Measurements from ENCODE around the gene EXOSC7. TPM values are rescaled to one million over a fixed set of nuclear protein-coding genes. Genes with fewer than 3 reads are reported as not detected.

EXOSC7 gene
- total and polyA plus RNA-seq, 4 donors: 15.5 to 27.2 (median 21.7) TPM

- Histone ChIP-seq H3K36me3 (ENCODE audit: control insufficient read depth in 4 of 4, insufficient read depth in 3 of 4, low read depth in 1 of 4, low read length in 3 of 4) (no peaks in the 10 kb centered on the region), H3K27ac (ENCODE audit: low read depth in 1 of 2, low read length in 2 of 2) (no peak overlapping the region), H3K9ac (ENCODE audit: low read depth in 1 of 2, low read length in 2 of 2) (no peak overlapping the region), H3K4me1 (ENCODE audit: control insufficient read depth in 4 of 4, insufficient read depth in 4 of 4, low read length in 3 of 4) (peaks cover 0 to 3% (median 1%) of the 10 kb centered on the region in 4 donors), H3K27me3 (ENCODE audit: control insufficient read depth in 4 of 4, insufficient read depth in 4 of 4, low read length in 3 of 4) (no peaks in the 10 kb centered on the region), H3K9me3 (ENCODE audit: control insufficient read depth in 4 of 4, low read length in 3 of 4) (no peaks in the 10 kb centered on the region), H3K4me3 (ENCODE audit: low read depth in 1 of 3, low read length in 3 of 3) (no peak overlapping the region)
- DNase-seq (ENCODE audit: low spot score): no peak
- 55% methylated on average over 3 of the region's 3 CpGs for WGBS
- no peak for TF ChIP-seq TAF1 (conservative IDR thresholded peaks at IDR 0.05)
- no peak for TF ChIP-seq RAD21 (IDR thresholded peaks at IDR 0.05)
These were observed 47.6 kb downstream of the EXOSC7 start for GRCh38 chr3:45023675-45024074.

- TF ChIP-seq HNF4G (IDR thresholded peaks at IDR 0.05) (no peak), MAX (IDR thresholded peaks at IDR 0.05) (no peak), RAD21 (IDR thresholded peaks at IDR 0.05) (no peak)
- no peaks in the 10 kb centered on the region for H3K9me3 ChIP-seq (ENCODE audit: control insufficient read depth in 4 of 4, low read length in 3 of 4)
- H3K9ac ChIP-seq (ENCODE audit: low read depth in 1 of 2, low read length in 2 of 2): no peak overlapping the region
- DNase-seq (ENCODE audit: low spot score): no peak
- WGBS: 67% methylated on average over 6 of the region's 6 CpGs
- no peak overlapping the region for H3K27ac ChIP-seq (ENCODE audit: low read depth in 1 of 2, low read length in 2 of 2)
- no peaks in the 10 kb centered on the region for H3K36me3 ChIP-seq (ENCODE audit: control insufficient read depth in 4 of 4, insufficient read depth in 3 of 4, low read depth in 1 of 4, low read length in 3 of 4)
- H3K4me1 ChIP-seq (ENCODE audit: control insufficient read depth in 4 of 4, insufficient read depth in 4 of 4, low read length in 3 of 4): peaks cover 0 to 3% (median 1%) of the 10 kb centered on the region in 4 donors
- H3K27me3 ChIP-seq (ENCODE audit: control insufficient read depth in 4 of 4, insufficient read depth in 4 of 4, low read length in 3 of 4): no peaks in the 10 kb centered on the region
- H3K4me3 ChIP-seq (ENCODE audit: low read depth in 1 of 3, low read length in 3 of 3): no peak overlapping the region
These were observed 48.7 kb downstream of the EXOSC7 start for GRCh38 chr3:45024542-45025255.

- H3K27ac ChIP-seq (ENCODE audit: low read depth in 1 of 2, low read length in 2 of 2): peak within 1 kb of the TSS; percentile 40 to 47
- no peaks in the 10 kb centered on the region for H3K9me3 ChIP-seq (ENCODE audit: control insufficient read depth in 4 of 4, low read length in 3 of 4)
- 45% methylated on average over 13 of the region's 13 CpGs for WGBS
- TF ChIP-seq RAD21 (IDR thresholded peaks at IDR 0.05) (peak in 1 of 2 donors; percentile 17), REST (IDR thresholded peaks at IDR 0.05) (no peak)
- H3K36me3 ChIP-seq (ENCODE audit: control insufficient read depth in 4 of 4, insufficient read depth in 3 of 4, low read depth in 1 of 4, low read length in 3 of 4): no peaks in the 10 kb centered on the region
- peaks cover 0 to 3% (median 1%) of the 10 kb centered on the region in 4 donors for H3K4me1 ChIP-seq (ENCODE audit: control insufficient read depth in 4 of 4, insufficient read depth in 4 of 4, low read length in 3 of 4)
- H3K9ac ChIP-seq (ENCODE audit: low read depth in 1 of 2, low read length in 2 of 2): peak within 1 kb of the TSS in 1 of 2 donors; percentile 45
- no peaks in the 10 kb centered on the region for H3K27me3 ChIP-seq (ENCODE audit: control insufficient read depth in 4 of 4, insufficient read depth in 4 of 4, low read length in 3 of 4)
- no peak for DNase-seq (ENCODE audit: low spot score)
- peak within 1 kb of the TSS in 1 of 3 donors; percentile 26 for H3K4me3 ChIP-seq (ENCODE audit: low read depth in 1 of 3, low read length in 3 of 3)
These were observed 50.0 kb downstream of the EXOSC7 start, which contains the start of gene CLEC3B for GRCh38 chr3:45026038-45026437. CLEC3B (plus strand) TSS chr3:45026303; CDS start chr3:45026363, 60 bp downstream.

GRCh38 chr3:45026957-45027356 is 50.9 kb downstream of the EXOSC7 start:
- no peaks in the 10 kb centered on the region for H3K27me3 ChIP-seq (ENCODE audit: control insufficient read depth in 4 of 4, insufficient read depth in 4 of 4, low read length in 3 of 4)
- TF ChIP-seq FOXA2 (IDR thresholded peaks at IDR 0.05): no peak
- TF ChIP-seq SP1 (IDR thresholded peaks at IDR 0.05): no peak
- TF ChIP-seq ZBTB33 (IDR thresholded peaks at IDR 0.05): no peak
- no peak for TF ChIP-seq JUND (IDR thresholded peaks at IDR 0.05)
- peak overlapping the region in 1 of 2 donors; percentile 47 for H3K27ac ChIP-seq (ENCODE audit: low read depth in 1 of 2, low read length in 2 of 2)
- H3K9me3 ChIP-seq (ENCODE audit: control insufficient read depth in 4 of 4, low read length in 3 of 4): no peaks in the 10 kb centered on the region
- H3K36me3 ChIP-seq (ENCODE audit: control insufficient read depth in 4 of 4, insufficient read depth in 3 of 4, low read depth in 1 of 4, low read length in 3 of 4): no peaks in the 10 kb centered on the region
- peak overlapping the region in 1 of 3 donors; percentile 4 for H3K4me3 ChIP-seq (ENCODE audit: low read depth in 1 of 3, low read length in 3 of 3)
- no peak for DNase-seq (ENCODE audit: low spot score)
- H3K9ac ChIP-seq (ENCODE audit: low read depth in 1 of 2, low read length in 2 of 2): no peak overlapping the region
- 60% methylated on average over 4 of the region's 4 CpGs for WGBS
- peaks cover 0 to 3% (median 1%) of the 10 kb centered on the region in 4 donors for H3K4me1 ChIP-seq (ENCODE audit: control insufficient read depth in 4 of 4, insufficient read depth in 4 of 4, low read length in 3 of 4)

All from liver (tissue), 9 donors.